NT2/D1 (cell line): ENCODE data around the gene DEFB108B.
"Not testable (repeated sequence)": the region's sequence is repeated elsewhere in the genome, so short reads cannot be mapped to it uniquely, and the experiment has no call there.

Experiments used
- SUZ12 ChIP-seq: IDR thresholded peaks from 2 replicates; pipeline ENCODE4 v1.6.1; 2011; ENCODE audit not compliant: insufficient read length, insufficient read depth; ENCODE audit errors: extremely low read depth
- ZNF274 ChIP-seq: IDR thresholded peaks from 2 replicates; pipeline ENCODE4 v1.6.1; 2011; ENCODE audit warnings: mild to moderate bottlenecking, low read depth, low read length

DNA sequence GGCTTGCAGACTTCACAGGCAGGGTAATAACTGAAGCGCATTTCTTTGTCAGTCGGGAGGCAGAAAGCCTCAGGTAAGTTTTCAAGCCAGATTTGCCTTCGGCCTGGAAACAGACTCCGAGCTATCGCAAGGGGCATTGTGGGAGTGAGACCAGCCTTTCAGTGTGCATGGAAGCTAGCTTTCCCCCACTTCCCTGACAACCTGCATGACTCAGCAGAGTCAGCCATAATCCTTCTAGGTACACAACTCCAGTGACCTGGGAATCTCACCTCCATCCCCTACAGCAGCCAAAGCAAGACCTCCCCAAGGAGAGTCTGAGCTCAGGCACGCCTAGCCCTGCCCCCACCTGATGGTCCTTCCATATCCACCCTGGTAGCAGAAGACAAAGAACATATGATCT lies 9.7 kb downstream of the DEFB108B start:
- not testable (repeated sequence) for TF ChIP-seq SUZ12, ZNF274
